ENCODE measurements around the gene KPNB1.
"Not testable (repeated sequence)": the region's sequence is repeated elsewhere in the genome, so short reads cannot be mapped to it uniquely, and the experiment has no call there.

Gene KPNB1

GRCh38 chr17:47675380-47676198 is 25.9 kb downstream of the KPNB1 start:
- DNase-seq (ENCODE audit: low read depth in 2 of 2), result no peak
- H3K4me3 ChIP-seq (replicated peaks in 1 of 2; ENCODE audit: low read depth in 2 of 2, low read length in 2 of 2), result no peak overlapping the region
- no peak for TF ChIP-seq CTCF (IDR thresholded peaks at IDR 0.05; ENCODE audit: low read depth, low read length)

- no peak for TF ChIP-seq CTCF (IDR thresholded peaks at IDR 0.05; ENCODE audit: low read depth, low read length)
- no peak overlapping the region for H3K4me3 ChIP-seq (replicated peaks in 1 of 2; ENCODE audit: low read depth in 2 of 2, low read length in 2 of 2)
- no peak for DNase-seq (ENCODE audit: low read depth in 2 of 2)
Measured at GRCh38 chr17:47676199-47676472, 26.4 kb downstream of the KPNB1 start.

GRCh38 chr17:47676510-47677165 is 26.9 kb downstream of the KPNB1 start:
- no peak for TF ChIP-seq CTCF (IDR thresholded peaks at IDR 0.05; ENCODE audit: low read depth, low read length)
- DNase-seq (ENCODE audit: low read depth in 2 of 2), result no peak
- no peak overlapping the region for H3K4me3 ChIP-seq (replicated peaks in 1 of 2; ENCODE audit: low read depth in 2 of 2, low read length in 2 of 2)

GRCh38 chr17:47678196-47678595 is 28.5 kb downstream of the KPNB1 start:
- no peak for DNase-seq (ENCODE audit: low read depth in 2 of 2)
- H3K4me3 ChIP-seq (replicated peaks in 1 of 2; ENCODE audit: low read depth in 2 of 2, low read length in 2 of 2), result no peak overlapping the region
- TF ChIP-seq CTCF (IDR thresholded peaks at IDR 0.05; ENCODE audit: low read depth, low read length), result no peak

GRCh38 chr17:47682138-47682537 is 32.4 kb downstream of the KPNB1 start:
- no peak for TF ChIP-seq CTCF (IDR thresholded peaks at IDR 0.05; ENCODE audit: low read depth, low read length)
- DNase-seq (ENCODE audit: low read depth in 2 of 2), result no peak
- H3K4me3 ChIP-seq (replicated peaks in 1 of 2; ENCODE audit: low read depth in 2 of 2, low read length in 2 of 2), result no peak overlapping the region

GRCh38 chr17:47682727-47683126 is 33.0 kb downstream of the KPNB1 start:
- not testable (repeated sequence) for DNase-seq (ENCODE audit: low read depth in 2 of 2)

GRCh38 chr17:47684025-47684424 is 34.3 kb downstream of the KPNB1 start:
- DNase-seq (ENCODE audit: low read depth in 2 of 2), result no peak
- TF ChIP-seq CTCF (IDR thresholded peaks at IDR 0.05; ENCODE audit: low read depth, low read length), result no peak

More at GRCh38 chr17:47682727-47683126, 33.0 kb downstream of the KPNB1 start:
- H3K4me3 ChIP-seq (replicated peaks in 1 of 2; ENCODE audit: low read depth in 2 of 2, low read length in 2 of 2), result not testable (repeated sequence)

More at GRCh38 chr17:47684025-47684424, 34.3 kb downstream of the KPNB1 start:
- H3K4me3 ChIP-seq (replicated peaks in 1 of 2; ENCODE audit: low read depth in 2 of 2, low read length in 2 of 2), result no peak overlapping the region

Measured in cardiac fibroblast (primary cell).